Heart right ventricle (tissue), 16 donors: ENCODE data around the gene CLEC4A. TPM values are rescaled to one million over a fixed set of nuclear protein-coding genes. Genes with fewer than 3 reads are reported as not detected.
A peak's percentile ranks its signal among the peaks of the same experiment; 100 is the strongest.
"Not testable (repeated sequence)": the region's sequence is repeated elsewhere in the genome, so short reads cannot be mapped to it uniquely, and the experiment has no call there.

ENCODE experiments used
- ATAC-seq, 8 donors: fragments of 200-7000 bp; cut with Tn5 transposase; one replicate each; pipeline ENCODE4 v1.9.1; 2020; ENCODE audit warnings: mild to moderate bottlenecking in 8 of 8, moderate library complexity in 8 of 8, moderate number of reproducible peaks in 1 of 8
- DNase-seq, 2 donors: peaks; one replicate each; pipeline ENCODE4 v3.0.0-alpha.2; 2020
- H3K27ac ChIP-seq, 10 donors: fragments of 200-600 bp; sonication (generic) in 2 of 10; one replicate each; pipeline versions ENCODE4 v1.5.0 to v1.8.0; 2020 to 2022; ENCODE audit warnings: mild to moderate bottlenecking in 3 of 10
- H3K27me3 ChIP-seq, 7 donors: fragments of 200-600 bp; one replicate each; pipeline ENCODE4 v1.8.0; 2021 to 2022; ENCODE audit warnings: mild to moderate bottlenecking in 2 of 7
- H3K36me3 ChIP-seq, 9 donors: fragments of 200-600 bp; sonication (generic) in 1 of 9; one replicate each; pipeline versions ENCODE4 v1.5.0 to v1.8.0; 2020 to 2022; ENCODE audit warnings: mild to moderate bottlenecking in 2 of 9
- H3K4me1 ChIP-seq, 9 donors: fragments of 200-600 bp; sonication (generic) in 1 of 9; one replicate each; pipeline versions ENCODE4 v1.5.0 to v1.8.0; 2020 to 2022; ENCODE audit warnings: mild to moderate bottlenecking in 4 of 9
- H3K4me3 ChIP-seq, 10 donors: fragments of 200-600 bp; sonication (generic) in 2 of 10; one replicate each; pipeline versions ENCODE4 v1.5.0 to v1.8.0; 2020 to 2022; ENCODE audit warnings: mild to moderate bottlenecking in 7 of 10, moderate library complexity in 2 of 10
- H3K9me3 ChIP-seq, 11 donors: fragments of 200-600 bp in 10 of 11; sonication (generic) in 2 of 11; one replicate each; pipeline versions ENCODE4 v1.5.0 to v1.8.0; 2013 to 2022; ENCODE audit warnings: mild to moderate bottlenecking in 2 of 11, control low read depth in 1 of 11, moderate library complexity in 1 of 11
- WGBS, 2 donors: extraction: QIAGEN DNeasy Blood & Tissue Kit; methylation state at CpG; one replicate each; pipeline ENCODE4 v1.1.7; 2013; ENCODE audit warnings: inconsistent platforms in 1 of 2; 5-methylcytosine and 5-hydroxymethylcytosine counted together
- intact Hi-C, 10 donors: fragments of 100-400 bp; cut with DNase I; formaldehyde crosslinking; loops; one replicate each; pipeline versions ENCODE4 v1.11.1 to v1.14.2; 2022
- polyA plus RNA-seq, 2 donors: library from polyadenylated mRNA; stranded (reverse); fragments of 200-250 nt; gene quantifications; one replicate each; pipeline ENCODE4 v1.2.3, GENCODE V29; 2013
- total RNA-seq, 10 donors: library from RNA; stranded (reverse); fragmentation: NEBNext Ultra II Directional in 3 of 10; extraction: Animal tissue kit (Norgen Biotek cat#: 25700) in 3 of 10; gene quantifications; one replicate each; pipeline versions ENCODE4 v1.2.1 to v1.2.4, GENCODE V29; 2021 to 2023
- TF ChIP-seq, protein P1 (sequence below), 9 donors: fragments of 200-600 bp; sonication (generic) in 2 of 9; IDR thresholded peaks; one replicate each; pipeline versions ENCODE4 v1.5.0 to v1.8.0; 2021 to 2022; ENCODE audit warnings: antibody characterized with exemption in 9 of 9, mild to moderate bottlenecking in 5 of 9, moderate library complexity in 1 of 9
- donor health status: Arrhythmogenic right ventricular cardiomyopathy.
- donor health status: ischemic (EF 13 %, LVEDD 7.1; RV severe dilation, severe dysfunction).
- donor health status: healthy with polysubstance abuse.
- donor health status: DM: no; HTN: yes; CAD: no.
- donor health status: DM: no; HTN: no; CAD: no.
- donor health status: ischemic (EF 25% LVEDD 6.9; RV normal size, moderate dysfunction).
- donor health status: ischemic (EF 25% LVEDD 5.7; RV mildly dilated, moderate dysfunction).
- donor health status: healthy.
- donor health status: DM: yes; HTN: yes; CAD: no.
- donor health status: Ischemic cardiomyopathy.
- donor health status: ischemic (EF 35%, LVEDD 5.7; RV mildly dilated, moderate dysfunction).
- donor health status: nonischemic (EF 11% LVEDD 7.7; RV severe dilation, severe dysfunction).
- donor health status: DM: yes; HTN: yes; CAD: no.
- donor health status: PGD.
- donor health status: ischemic (EF 29% LVEDD 5.4; RV normal size, mild dysfunction).
- donor health status: nonischemic (EF 23%, LVEDD 6.1; RV moderate dilation, normal function).

CLEC4A gene
- total and polyA plus RNA-seq, 12 donors: 0.39 to 4.9 (median 1.2) TPM; not detected in 5

DNA sequence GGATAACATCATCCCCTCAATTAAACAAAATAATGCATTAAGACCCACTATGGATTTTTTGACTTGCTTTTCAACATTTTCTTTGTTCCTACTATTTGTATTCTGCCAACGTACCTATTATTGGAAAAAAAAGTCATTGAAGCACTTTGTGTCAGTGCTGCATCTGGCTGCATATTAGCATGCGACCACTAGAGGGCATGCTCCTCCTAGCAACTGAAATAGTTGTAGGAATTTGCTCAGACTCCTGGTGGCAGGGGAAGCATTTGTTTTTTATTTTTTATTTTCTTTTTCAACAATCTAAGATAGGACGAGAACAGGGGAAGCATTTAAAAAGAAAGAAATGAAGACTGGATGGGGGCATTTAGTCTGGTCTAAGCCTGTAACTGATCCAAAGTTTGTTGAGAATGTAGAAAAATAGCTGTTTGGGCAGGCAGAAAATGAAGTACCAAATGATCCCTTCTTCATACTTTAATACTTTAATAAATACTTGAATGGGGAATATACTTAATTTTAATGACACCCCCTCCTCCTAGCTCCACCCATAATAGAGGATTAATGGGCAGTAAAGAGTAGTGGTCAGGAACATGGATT is 14.5 kb upstream of the CLEC4A start:
- peak in 6 of 8 donors; percentile 63 to 81 (median 67) for ATAC-seq
- Histone ChIP-seq H3K27ac (no peak overlapping the region), H3K9me3 (peaks cover 0 to 11% (median 0%) of the 10 kb centered on the region in 11 donors), H3K4me1 (peaks cover 0 to 6% (median 0%) of the 10 kb centered on the region in 9 donors), H3K4me3 (no peak overlapping the region), H3K27me3 (no peaks in the 10 kb centered on the region), H3K36me3 (peaks cover 0 to 39% (median 5%) of the 10 kb centered on the region in 9 donors)
- TF ChIP-seq, protein P1, sequence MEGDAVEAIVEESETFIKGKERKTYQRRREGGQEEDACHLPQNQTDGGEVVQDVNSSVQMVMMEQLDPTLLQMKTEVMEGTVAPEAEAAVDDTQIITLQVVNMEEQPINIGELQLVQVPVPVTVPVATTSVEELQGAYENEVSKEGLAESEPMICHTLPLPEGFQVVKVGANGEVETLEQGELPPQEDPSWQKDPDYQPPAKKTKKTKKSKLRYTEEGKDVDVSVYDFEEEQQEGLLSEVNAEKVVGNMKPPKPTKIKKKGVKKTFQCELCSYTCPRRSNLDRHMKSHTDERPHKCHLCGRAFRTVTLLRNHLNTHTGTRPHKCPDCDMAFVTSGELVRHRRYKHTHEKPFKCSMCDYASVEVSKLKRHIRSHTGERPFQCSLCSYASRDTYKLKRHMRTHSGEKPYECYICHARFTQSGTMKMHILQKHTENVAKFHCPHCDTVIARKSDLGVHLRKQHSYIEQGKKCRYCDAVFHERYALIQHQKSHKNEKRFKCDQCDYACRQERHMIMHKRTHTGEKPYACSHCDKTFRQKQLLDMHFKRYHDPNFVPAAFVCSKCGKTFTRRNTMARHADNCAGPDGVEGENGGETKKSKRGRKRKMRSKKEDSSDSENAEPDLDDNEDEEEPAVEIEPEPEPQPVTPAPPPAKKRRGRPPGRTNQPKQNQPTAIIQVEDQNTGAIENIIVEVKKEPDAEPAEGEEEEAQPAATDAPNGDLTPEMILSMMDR (IDR thresholded peaks at IDR 0.05): peak in 8 of 9 donors; percentile 96 to 99 (median 98)
- 0 to 1% methylated on average over 3 of the region's 3 CpGs for WGBS, 2 donors
- DNase-seq: peak; percentile 60 to 73
- intact Hi-C loops: loop anchor here in 8 of 10 donors (2.0 to 10.0 kb wide), 6 partner anchors 76 to 283 kb away; no protein-coding TSS in a partner anchor

DNA sequence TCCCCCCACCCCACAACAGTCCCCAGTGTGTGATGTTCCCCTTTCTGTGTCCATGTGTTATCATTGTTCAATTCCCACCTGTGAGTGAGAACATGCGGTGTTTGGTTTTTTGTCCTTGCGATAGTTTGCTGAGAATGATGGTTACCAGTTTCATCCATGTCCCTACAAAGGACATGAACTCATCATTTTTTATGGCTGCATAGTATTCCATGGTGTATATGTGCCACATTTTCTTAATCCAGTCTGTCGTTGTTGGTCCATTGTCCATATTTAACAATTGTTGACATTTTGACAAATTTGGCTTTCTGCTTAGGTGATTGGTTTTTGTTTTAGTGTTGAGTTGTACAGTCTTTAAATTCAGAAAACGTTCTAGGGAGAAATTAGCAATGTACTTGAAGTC is 10.3 kb upstream of the CLEC4A start:
- not testable (repeated sequence) for H3K27ac ChIP-seq

GRCh38 chr12:8120072-8120713 is 3.2 kb upstream of the CLEC4A start:
- TF ChIP-seq, protein P1 (IDR thresholded peaks at IDR 0.05): no peak
- DNase-seq (no peak), ATAC-seq (no peak)
- H3K4me1 ChIP-seq: peaks cover 0 to 5% (median 0%) of the 10 kb centered on the region in 9 donors
- peaks cover 0 to 15% (median 0%) of the 10 kb centered on the region in 9 donors for H3K36me3 ChIP-seq
- WGBS, 2 donors: 96 to 97% methylated on average over 4 of the region's 4 CpGs
- intact Hi-C loops: no loop called here
- no peaks in the 10 kb centered on the region for H3K27me3 ChIP-seq
- no peak overlapping the region for H3K4me3 ChIP-seq
- H3K27ac ChIP-seq: no peak overlapping the region
- H3K9me3 ChIP-seq: no peaks in the 10 kb centered on the region

More for the DNA sequence above, 10.3 kb upstream of the CLEC4A start:
- peaks cover 0 to 14% (median 0%) of the 10 kb centered on the region in 9 donors for H3K36me3 ChIP-seq
- H3K4me1 ChIP-seq, ATAC-seq, DNase-seq, H3K27me3 ChIP-seq, H3K4me3 ChIP-seq, H3K9me3 ChIP-seq: not testable (repeated sequence)
- 96 to 99% methylated on average over 4 of the region's 4 CpGs for WGBS, 2 donors
- intact Hi-C loops: loop anchor here in 3 of 10 donors (5.0 to 10.0 kb wide), 4 partner anchors 62 to 279 kb away; partner anchors contain the start of gene FAM90A1 (in 1 of the 3)

- no peaks in the 10 kb centered on the region for H3K9me3 ChIP-seq
- no peak overlapping the region for H3K4me3 ChIP-seq
- TF ChIP-seq, protein P1 (IDR thresholded peaks at IDR 0.05): no peak
- no peak overlapping the region for H3K27ac ChIP-seq
- H3K27me3 ChIP-seq: no peaks in the 10 kb centered on the region
- no peak for DNase-seq
- ATAC-seq: no peak
- peaks cover 0 to 31% (median 0%) of the 10 kb centered on the region in 9 donors for H3K36me3 ChIP-seq
- intact Hi-C loops: no loop called here
- WGBS, 2 donors: 74 to 75% methylated on average over 4 of the region's 4 CpGs
- H3K4me1 ChIP-seq: peaks cover 0 to 27% (median 0%) of the 10 kb centered on the region in 9 donors
Observed at GRCh38 chr12:8127138-8127537, 3.7 kb downstream of the CLEC4A start.

DNA sequence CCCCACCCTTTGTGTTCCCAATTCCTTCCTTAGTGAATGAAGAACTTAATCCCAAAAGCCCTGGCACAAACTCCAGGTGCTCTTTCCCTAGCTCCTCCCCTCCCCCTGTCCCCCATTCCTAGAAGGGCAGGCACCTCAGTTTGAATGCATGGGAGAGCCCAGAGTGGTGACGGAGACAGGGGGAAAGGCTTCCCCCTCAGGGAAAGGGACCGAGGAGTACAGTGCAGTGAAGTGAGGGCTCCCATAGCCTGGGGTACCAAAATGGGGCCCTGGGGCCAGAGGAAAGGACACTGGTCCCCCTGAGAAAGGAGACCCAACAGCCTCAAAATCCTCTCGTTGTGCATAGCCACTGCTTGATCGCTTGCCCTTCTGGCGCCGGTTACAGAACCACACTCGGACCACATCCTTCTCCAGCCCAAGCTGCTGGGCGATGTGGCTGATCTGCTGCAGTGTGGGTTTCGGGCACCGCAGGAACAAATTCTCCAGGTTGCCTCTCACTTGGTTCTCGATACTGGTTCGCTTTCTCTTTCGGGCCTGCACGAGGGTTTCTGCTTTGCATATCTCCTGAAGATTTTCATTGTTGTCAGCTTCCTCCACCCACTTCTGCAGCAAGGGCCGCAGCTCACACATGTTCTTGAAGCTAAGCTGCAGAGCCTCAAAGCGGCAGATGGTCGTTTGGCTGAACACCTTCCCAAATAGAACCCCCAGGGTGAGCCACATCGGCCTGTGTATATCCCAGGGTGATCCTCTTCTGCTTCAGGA is 10.4 kb downstream of the CLEC4A start:
- ATAC-seq, H3K9me3 ChIP-seq, H3K4me1 ChIP-seq, H3K4me3 ChIP-seq, H3K27me3 ChIP-seq, intact Hi-C loops, DNase-seq, H3K27ac ChIP-seq: not testable (repeated sequence)
- H3K36me3 ChIP-seq: peaks cover 0 to 68% (median 13%) of the 10 kb centered on the region in 9 donors
- WGBS, 2 donors: 89 to 90% methylated on average over 15 to 16 of the region's 18 CpGs

GRCh38 chr12:8134398-8134930 is 11.0 kb downstream of the CLEC4A start:
- H3K27me3 ChIP-seq, intact Hi-C loops, H3K9me3 ChIP-seq, H3K4me3 ChIP-seq, DNase-seq, ATAC-seq, H3K4me1 ChIP-seq, H3K27ac ChIP-seq: not testable (repeated sequence)
- WGBS, 2 donors: 95 to 96% methylated on average over 23 of the region's 23 CpGs
- H3K36me3 ChIP-seq: peaks cover 0 to 65% (median 13%) of the 10 kb centered on the region in 9 donors

- H3K27ac ChIP-seq, H3K4me3 ChIP-seq, ATAC-seq, DNase-seq, H3K4me1 ChIP-seq, intact Hi-C loops: not testable (repeated sequence)
- peaks cover 0 to 30% (median 13%) of the 10 kb centered on the region in 9 donors for H3K36me3 ChIP-seq
- WGBS, 2 donors: 68 to 83% methylated on average over 8 of the region's 8 CpGs
- peaks cover 0 to 20% (median 0%) of the 10 kb centered on the region in 7 donors for H3K27me3 ChIP-seq
- H3K9me3 ChIP-seq: peaks cover 0 to 18% (median 6%) of the 10 kb centered on the region in 11 donors
Observed at GRCh38 chr12:8141647-8142046, 18.2 kb downstream of the CLEC4A start.
